ENCODE measurements around the gene RAPGEF1. TPM values are rescaled to one million over a fixed set of nuclear protein-coding genes. Genes with fewer than 3 reads are reported as not detected.

The RAPGEF1 gene
- total and polyA plus RNA-seq, 2 experiments from 2014 or later = 9.9 to 82.8 TPM

GRCh38 chr9:131645078-131645776 is 94.6 kb downstream of the RAPGEF1 start:
- no peak for TF ChIP-seq EZH2phosphoT487 (IDR thresholded peaks at IDR 0.05; ENCODE audit: unreplicated experiment)
- TF ChIP-seq ZNF114 (CRISPR knock-in tag; IDR thresholded peaks at IDR 0.05) = no peak
- no peak for TF ChIP-seq REST (IDR thresholded peaks at IDR 0.05; ENCODE audit: unreplicated experiment)
- TF ChIP-seq NANOG (IDR thresholded peaks at IDR 0.05; ENCODE audit: borderline replicate concordance) = no peak
- no peak for TF ChIP-seq CTCF (conservative IDR thresholded peaks at IDR 0.05; ENCODE audit: low read depth in 2 of 2)
- TF ChIP-seq POLR2AphosphoS5 (IDR thresholded peaks at IDR 0.05; ENCODE audit: low read depth) = no peak
- TF ChIP-seq ETS1 (IDR thresholded peaks at IDR 0.05) = no peak
- no peak for TF ChIP-seq ZNF462 (CRISPR knock-in tag; IDR thresholded peaks at IDR 0.05)
- TF ChIP-seq JUNB (IDR thresholded peaks at IDR 0.05; ENCODE audit: unreplicated experiment) = no peak
- no peak for TF ChIP-seq CREB1 (CRISPR knock-in tag; IDR thresholded peaks at IDR 0.05; ENCODE audit: low read depth)
- Histone ChIP-seq H3K27me3 (ENCODE audit: insufficient read depth) (no peaks in the 10 kb centered on the region), H3K27ac (ENCODE audit: low read depth) (no peak overlapping the region), H3K79me2 (replicated peaks; ENCODE audit: insufficient read depth) (peaks cover 4% of the 10 kb centered on the region; the same call in 1 of the 2 replicates), H3K4me2 (no peak overlapping the region), H3K36me3 (ENCODE audit: insufficient read depth) (no peaks in the 10 kb centered on the region; the same call in 1 of the 2 replicates), H3K9me2 (ENCODE audit: insufficient read depth) (no peaks in the 10 kb centered on the region), H4K20me1 (replicated peaks; ENCODE audit: insufficient read depth) (0 out of 2 replicates have a peak, but pooled peaks cover 6% of the 10 kb centered on the region), H3K4me3 (no peak overlapping the region), H3K4me1 (ENCODE audit: insufficient read depth) (peaks cover 6% of the 10 kb centered on the region; the same call in 1 of the 2 replicates), H2AFZ (no peak overlapping the region), H3F3A (replicated peaks; ENCODE audit: low read depth) (peaks cover 7% of the 10 kb centered on the region; the same call in 1 of the 2 replicates)
- H3K36me3 Mint-ChIP-seq (ENCODE audit: low read depth) = peaks cover 15% of the 10 kb centered on the region; the same call in 2 of the 3 replicates
- H3K27me3 Mint-ChIP-seq (ENCODE audit: insufficient read depth, low read depth, poor library complexity) = peaks cover 8% of the 10 kb centered on the region
- H3K9me3 Mint-ChIP-seq = no peaks in the 10 kb centered on the region
- peaks cover 25% of the 10 kb centered on the region for H3K4me1 Mint-ChIP-seq
- ATAC-seq (no peak), DNase-seq (ENCODE audit: low spot score) (no peak)
- H3K27ac Mint-ChIP-seq = no peak overlapping the region
- no peak overlapping the region for H3K4me3 Mint-ChIP-seq
